NCI-H774 (cell line): ENCODE measurements around the gene COPB2.
"Not testable (repeated sequence)": the region's sequence is repeated elsewhere in the genome, so short reads cannot be mapped to it uniquely, and the experiment has no call there.

Source experiments
- DNase-seq: peaks from one replicate; lab custom pipeline; 2025; lab: John Stamatoyannopoulos, UW

COPB2 gene

DNA sequence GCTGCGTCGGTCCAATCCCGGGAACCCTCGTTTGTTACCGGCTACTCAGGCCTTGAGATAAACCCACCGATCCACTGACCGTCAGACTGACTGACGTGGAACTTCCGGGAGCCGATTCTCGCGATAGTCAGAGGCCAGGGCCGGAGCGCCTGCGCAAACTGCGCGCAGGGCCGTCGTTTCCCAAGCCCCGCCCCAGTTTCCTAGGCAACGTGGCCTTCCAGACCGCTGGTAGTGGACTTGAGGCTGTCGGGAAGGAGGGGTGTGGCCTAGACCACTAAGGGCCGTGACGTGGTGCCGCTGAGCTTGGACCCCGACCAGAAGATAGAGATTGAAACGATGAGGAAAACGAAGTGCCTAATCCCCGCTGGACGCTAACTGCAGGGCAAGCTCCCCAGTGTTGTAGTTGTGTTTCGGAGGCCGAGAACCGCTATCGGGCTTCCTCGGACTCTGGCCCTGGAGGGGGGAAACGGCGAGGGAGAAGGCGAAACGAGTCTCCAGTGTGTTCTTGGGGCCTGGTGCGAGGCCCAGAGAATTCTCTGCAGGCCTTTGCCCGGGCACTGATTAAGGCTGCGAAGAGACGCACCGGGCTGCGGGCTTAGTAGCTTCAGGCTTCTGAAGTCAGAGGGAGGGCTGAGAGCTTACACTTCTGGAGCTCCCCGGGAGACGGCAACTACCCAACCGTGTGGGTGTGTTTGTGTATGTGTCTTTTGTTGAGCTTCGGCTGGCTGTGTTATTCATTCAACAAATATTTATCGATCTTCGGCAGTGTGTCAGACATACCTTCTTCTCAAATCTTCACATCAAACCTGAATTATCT lies at the start of gene COPB2:
Gene COPB2 (minus strand): TSS at position 96 of the 817 bp plus-strand sequence. CDS start 97 bp downstream, outside the sequence.
- DNase-seq, result peak; percentile 98

DNA sequence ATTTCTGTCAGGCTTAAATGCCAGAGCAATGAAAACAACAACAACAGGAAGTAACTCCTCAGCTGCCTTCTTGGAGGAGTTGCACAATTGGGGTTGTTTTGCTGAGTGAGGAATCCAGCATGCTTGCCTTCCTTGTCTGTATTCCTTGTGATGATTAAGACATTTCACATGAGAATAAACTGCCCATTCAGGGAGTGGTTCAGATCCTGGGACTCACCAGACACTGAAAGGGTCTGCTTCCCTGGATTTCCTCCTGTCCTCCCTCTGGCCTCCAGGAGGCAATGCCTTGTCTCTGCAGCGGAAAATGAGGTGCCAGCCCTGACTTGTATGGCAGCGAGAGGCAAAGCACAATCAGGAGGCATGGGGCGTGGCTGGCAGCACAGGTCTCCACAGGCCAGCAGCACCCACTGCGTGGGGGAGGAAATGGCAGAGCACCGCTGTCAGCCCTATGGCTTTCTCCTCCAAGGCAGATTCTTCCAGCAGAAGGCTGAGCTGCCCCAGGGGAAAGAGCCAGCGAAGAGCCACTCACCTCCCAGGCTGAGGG lies 45.4 kb upstream of the COPB2 start:
- no peak for DNase-seq

DNA sequence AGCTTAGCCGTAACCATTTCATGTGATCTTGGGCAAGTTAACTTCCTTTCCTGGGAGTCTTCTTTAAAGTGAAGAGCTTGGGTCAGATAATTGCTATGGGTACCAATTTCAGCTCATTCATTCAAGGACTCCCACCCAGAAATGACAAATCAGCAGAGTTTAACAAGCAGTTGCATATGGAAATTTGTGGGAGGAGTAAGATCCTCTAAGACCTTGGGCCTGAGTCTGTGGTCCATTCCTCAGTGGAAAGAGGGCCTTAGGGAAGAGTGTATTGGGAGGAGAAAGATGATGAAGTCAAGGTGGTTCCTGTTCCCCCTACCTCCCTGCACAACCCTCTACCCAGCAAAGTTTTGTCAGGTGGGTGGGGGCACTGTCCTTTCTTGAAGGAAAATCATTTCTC lies 44.8 kb upstream of the COPB2 start:
- no peak for DNase-seq

DNA sequence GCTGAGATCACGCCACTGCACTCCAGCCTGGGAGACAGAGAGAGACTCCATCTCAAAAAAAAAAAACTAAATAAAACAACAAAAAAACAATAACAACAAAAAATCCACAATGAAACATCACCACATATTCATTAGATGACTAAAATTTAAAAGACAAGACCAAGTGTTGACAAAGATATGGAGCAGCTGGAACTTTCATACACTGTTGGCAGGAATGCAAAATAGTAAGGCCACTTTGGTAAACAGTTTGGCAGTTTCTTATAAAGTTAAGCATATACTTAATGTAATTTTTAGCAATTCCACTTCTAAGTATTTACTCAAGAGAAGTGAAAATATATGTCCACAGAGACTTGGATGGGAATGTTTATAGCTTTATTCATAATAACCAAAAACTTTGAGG lies 43.6 kb upstream of the COPB2 start:
- DNase-seq, result no peak

DNA sequence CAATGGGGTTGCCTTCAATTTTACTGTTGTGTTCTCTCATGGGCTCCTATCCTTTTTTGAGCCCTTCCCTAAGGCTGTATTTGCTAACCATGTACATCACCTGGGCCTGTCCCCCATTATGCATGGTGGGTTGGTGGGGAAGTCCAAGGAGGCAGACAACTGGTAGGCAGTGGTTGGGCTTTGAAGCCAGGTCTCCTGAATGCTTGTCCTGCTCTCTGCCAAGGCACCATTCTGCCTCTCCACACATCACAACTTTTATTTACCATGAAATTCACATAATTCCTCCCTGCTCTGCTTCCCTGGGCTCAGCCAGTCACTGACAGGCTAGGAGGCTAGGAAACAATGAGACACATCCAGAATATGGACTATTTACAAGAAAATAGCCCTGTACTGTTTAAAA lies 41.0 kb upstream of the COPB2 start:
- DNase-seq, result no peak

DNA sequence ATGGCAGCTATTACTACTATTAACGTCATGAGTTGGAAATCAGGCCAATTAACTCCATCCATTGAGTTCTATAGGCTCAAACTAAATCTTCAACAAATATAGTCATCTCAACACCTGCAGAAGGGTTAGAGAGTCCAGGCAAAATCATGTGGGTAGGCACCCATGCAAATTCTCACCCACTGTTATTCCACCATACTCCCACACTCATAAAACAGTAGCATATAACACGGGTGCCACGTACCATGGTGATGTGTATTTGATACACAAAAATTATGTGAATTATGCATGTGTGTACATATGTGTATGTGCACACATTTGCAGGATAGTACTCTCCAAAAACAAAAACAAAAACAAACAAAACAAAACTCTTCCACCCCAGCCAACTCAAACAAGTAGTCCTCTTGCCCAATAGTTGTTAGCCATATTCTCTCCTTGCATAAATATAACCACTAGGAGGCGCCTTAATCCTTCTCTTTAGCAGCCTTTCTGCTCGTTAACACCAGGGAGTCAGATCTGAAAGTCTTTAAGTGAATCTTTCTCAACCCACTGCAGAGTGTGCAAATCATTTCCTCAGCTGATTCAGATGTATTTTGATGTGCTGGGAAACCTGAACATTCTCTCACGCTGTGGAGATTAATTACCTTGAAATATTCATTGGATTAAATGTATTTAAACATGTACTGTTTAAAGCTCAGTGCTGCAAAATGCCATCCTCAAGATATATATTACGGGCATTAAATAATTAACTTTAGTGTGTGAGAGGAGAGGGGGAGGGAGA lies 38.0 kb upstream of the COPB2 start:
- DNase-seq, result peak; percentile 68

DNA sequence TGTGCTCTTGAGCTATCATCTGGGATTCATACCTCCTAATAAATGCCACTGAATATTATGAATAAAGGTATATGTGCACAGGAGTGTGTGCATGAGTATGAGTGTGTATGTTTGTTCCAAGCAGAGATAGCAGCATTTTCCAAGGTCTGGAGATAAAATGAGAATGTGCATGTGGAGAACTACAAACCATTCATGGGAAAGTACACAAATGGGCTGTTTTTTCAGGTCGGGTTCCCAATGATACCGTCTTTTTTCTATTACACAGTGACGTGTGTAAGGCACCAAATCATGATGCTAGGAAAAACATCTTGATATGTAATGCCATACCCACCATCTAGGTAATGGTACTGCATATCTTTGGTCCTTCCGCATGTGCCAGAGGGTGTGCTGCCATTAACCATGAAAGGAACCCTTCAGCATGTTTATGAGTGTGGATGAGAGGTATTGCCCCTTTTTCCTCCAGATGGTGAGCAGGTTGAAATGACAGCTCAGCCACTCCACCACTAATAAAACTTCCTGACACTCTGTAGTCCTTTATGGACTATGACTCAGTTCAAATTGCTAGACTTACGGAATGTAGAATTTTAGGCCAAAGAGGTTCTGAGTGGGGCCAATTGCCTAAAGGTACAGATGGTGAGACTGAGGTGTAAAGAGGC lies 36.4 kb upstream of the COPB2 start:
- no peak for DNase-seq

DNA sequence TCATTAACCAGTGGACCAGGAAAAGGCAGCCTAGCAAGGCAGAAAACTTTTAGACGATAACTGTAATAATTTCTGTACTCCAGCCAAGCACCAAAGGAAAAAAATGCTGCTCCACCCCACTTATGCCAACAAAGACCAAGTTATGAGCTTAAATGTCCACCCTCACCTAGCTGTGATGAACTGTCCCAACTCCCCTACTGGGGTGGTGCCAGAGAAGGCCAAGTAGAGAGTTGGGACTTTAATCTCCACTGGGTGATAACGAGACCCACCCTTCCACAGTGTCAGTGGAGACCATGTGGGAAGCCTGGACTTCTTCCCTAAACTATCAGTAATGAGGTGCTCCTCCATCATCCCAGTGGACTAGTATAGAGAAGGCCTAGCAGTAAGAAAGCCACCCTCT lies 33.8 kb upstream of the COPB2 start:
- no peak for DNase-seq

DNA sequence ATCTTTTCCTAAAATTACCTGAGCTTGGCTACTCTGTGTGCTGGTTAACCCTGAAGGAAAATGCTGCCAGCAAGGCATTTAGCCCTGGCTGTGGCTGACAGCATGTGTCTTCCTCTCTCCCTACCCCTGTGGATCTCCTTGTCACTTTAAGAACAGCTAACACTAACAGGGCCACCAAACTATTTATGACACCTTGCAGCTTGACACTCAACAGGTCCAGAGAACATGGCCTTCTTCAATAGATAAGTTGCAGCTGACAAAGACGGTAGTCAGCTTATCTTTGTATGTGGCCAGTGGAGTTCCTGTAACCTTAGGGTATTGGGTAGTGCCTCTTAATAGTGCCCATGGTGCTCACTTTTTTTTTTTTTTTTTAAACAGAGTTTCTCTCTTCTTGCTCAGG lies 32.0 kb upstream of the COPB2 start:
- DNase-seq, result no peak

DNA sequence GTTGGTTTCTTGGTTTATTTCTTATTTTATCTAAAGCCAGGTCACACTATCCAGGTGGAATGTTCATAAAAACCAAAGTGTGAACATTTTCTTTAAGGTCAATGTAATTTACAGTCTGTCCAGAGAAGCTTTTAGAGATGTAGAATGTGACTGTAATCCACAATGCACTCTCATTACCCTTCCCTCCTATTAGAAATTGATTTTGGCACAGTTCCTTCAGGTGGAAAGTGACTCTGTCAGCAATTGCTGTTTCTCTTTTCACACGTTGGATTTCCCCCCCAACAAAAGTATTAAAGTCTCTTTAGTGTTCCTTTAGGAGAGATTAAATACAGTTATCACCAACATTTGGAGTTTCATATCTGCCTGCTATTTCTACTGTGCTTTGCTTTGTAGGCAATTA lies 31.6 kb upstream of the COPB2 start:
- no peak for DNase-seq

DNA sequence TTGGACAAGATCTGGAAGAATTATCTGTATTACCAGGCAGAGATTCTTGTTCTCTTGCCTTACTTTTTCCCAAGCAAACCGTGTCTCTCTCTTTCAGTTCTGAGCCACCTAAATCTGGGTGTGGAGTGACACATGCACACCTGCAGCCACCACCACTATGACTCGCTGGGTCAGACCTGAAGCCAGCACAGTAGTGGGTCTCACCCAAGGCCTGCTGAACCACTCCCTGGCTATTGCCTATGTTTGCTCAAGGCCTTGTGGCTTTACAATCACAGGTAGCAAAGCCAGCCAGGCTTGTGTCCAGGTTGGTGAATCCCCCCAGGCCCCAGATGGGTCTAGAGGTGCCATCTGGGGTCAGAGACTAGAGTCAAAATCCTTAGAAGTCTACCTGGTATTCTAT lies 28.7 kb upstream of the COPB2 start:
- no peak for DNase-seq

DNA sequence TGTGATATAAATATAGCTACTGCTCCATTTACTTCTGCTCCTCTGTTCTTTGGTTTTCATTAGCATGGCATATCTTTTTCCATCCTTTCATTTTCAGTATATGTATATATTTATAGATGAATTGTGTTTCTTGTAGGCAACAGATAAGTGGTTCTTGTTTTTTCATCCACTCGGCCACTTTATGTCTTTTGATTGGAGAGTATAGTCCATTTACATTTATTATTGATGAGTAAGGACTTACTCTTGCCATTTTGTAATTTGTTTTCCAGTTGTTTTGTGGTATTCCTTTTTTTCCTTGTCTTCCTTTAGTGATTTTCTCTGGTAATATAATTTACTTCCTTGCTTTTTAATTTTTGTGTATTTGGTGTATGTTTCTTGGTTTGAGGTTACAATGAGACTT lies 26.8 kb upstream of the COPB2 start:
- no peak for DNase-seq

DNA sequence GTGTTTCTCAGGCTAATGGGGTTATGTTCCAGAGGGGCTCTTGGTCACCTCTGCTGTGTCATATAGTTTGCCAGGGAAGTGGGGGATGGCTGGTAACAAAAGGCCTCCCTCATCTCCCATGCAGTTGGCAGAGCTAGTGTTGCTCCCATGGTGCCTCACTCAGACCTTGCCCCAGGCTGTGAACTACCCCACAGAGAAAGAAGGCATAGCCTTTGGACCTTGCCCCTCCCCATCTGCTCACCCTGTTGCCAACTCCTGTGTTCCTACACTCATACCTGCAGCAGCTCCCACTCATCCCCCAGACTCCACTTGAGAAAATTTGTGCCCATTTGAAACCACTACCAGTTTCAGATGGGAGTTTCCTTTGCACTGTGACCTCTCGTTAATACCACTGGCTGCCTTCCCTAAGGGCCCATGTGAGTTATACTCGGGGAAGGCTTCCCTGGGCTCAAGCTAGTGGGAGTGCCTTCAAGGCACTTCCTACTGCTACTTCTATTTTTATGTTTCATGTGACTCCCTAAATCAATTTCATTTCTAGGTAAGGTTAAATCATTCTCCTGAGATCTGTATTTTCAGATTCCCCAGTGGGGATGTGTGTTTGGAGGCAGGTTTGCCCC lies 25.3 kb upstream of the COPB2 start:
- no peak for DNase-seq

DNA sequence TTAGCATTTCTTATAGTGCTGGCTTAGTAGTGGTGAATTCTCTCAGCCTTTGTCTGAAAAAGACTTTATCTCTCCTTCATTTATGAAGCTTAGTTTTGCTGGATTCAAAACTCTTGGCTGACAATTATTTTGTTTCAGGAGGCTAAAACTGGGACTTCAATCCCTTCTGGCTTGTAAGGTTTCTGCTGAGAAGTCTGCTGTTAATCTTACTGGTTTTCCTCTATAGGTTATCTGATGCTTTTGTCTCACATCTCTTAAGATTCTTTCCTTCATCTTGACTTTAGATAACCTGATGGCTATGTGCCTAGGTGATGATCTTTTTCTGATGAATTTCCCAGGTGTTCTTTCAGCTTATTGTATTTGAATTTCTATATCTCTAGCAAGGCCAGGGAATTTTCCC lies 23.4 kb upstream of the COPB2 start:
- not testable (repeated sequence) for DNase-seq

DNA sequence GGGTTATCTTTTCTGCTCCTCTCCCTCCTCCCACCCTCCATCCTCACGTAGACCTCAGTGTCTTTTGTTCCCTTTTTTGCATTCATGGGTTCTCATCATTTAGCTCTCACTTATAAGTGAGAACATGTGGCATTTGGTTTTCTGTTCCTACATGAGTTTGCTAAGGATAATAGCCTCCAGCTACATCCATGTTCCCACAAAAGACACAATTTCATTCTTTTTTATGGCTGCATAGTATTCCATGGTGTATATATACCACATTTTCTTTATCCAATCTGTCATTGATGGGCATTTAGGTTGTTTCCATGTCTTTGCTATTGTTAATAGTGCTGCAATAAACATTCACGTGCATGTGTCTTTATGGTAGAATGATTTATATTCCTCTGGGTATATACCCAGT lies 11.7 kb upstream of the COPB2 start:
- not testable (repeated sequence) for DNase-seq

DNA sequence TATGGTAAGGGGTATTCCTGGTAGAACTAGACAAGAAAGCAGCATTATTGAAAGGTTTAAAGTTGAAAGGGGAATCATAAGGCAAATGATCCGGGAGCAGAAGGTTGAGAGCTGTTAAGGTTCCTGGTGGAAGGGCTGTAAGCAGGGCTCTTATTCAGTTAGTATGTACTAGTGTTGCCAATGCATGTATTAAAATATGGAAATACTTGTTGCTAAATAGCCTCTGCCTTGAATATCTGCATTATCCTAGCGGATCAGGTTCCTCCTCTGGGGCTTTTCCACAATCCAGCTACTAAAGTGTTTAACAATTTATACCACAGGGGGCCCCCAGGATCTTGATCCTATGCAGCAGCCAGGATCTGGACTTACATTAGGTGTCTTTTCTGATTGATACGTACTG lies 7.3 kb upstream of the COPB2 start:
- no peak for DNase-seq

DNA sequence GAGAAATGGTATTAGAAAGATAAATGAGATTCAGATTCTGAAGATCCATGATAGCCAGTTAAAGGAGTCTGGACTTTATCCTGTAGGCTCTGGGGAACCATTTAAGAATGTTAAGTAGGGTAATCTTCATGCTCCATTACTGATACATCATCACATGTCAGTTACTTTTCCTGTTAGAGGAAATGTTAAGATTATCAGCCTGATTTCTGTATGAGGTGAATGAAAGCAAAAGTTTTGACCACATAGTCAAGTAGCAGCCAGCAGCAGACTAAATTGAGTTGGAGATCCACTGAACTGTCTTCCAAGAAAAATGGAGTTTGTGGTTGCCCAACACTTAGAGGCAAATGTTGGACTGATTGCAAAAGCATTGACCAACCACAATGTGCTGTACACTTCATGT lies 4.7 kb upstream of the COPB2 start:
- DNase-seq, result no peak

DNA sequence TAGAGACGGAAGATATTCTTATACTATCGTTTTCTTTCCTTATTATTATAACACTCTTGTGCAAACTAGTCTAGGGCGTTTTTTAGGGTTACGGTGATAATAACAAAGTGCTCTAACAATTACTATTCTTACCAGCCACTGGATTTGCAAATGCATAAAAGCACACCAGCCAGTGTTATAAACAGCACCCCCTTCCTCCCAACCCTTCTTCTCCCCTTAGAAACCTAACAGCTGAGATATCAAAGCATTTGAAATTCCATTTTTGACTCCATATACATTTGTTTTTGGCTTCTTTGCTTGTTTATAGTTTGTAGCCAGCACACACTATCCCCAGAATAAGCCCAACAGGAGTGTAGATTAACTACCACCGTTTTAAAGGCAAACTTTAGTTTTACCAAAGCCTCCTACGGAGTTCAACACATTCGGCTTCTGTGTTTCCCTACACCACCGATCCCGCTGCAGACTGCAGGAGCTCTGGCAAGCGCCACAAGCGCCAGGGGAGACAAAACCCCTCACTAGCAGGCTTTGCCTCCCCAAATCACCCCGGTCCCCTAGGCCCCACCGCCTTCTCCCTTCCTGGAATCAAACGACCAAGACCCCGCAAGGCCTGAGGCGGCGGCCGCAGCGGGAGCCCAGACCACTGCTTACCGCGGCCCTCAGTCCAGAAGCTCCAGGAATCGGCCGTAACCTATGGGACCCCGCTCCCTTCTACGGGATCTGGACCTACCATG lies 461 bp downstream of the COPB2 start:
- DNase-seq, result no peak

DNA sequence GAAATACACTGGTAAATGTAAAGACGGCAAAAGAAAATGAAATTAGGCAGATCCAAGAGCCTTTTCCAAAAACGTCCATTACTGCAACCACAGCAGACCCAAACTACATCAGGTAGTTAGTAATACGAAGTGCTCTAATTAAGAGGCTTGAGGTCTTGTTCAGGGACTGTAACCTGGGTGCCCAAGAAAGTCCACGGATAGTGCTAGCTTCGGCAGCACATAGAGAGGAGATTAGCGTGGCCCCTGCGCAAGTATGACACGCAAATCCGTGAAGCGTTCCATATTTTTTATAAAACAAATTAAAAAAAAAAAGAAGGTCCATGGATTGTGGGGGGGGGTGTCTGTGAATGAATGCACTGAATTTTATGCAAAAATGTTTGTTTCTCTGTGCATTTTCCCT lies 1.4 kb downstream of the COPB2 start:
- no peak for DNase-seq

DNA sequence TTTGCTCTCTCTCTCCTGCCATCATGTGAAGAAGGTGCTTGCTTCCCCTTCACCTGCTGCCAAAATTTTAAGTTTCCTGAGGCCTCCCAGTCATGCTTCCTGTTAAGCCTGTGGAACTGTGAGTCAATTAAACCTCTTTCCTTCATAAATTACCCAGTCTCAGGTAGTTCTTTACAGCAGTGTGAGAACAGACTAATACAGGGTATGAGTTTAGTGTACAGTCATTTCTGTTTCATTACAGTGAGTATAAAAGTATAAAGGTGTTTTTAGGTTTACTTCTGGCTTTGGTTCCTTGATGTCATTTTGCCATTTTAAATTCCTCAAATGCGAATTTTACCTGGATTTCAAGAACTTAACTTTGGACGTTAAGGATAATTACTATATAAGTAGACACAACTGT lies 7.2 kb downstream of the COPB2 start:
- DNase-seq, result not testable (repeated sequence)

DNA sequence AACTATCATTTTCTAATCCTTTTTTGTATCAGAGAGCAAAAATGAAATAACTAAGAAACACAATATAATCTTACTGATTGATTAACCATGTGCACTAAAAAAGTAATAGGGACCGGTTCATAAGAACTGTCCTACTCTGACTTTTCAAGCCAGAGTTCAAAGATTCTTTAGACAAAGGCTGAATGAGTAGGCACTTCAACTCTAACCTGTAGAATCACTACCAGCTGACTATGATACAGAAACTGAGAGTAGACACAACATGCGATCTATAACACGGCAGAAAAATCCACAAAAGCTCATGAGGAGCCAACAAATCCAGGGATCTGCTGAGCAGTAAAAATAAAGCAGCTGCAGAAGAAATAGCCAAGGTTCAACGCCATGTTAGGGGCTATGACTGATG lies 8.9 kb downstream of the COPB2 start:
- DNase-seq, result no peak
